Body of pancreas (tissue), 4 donors: Measurements from ENCODE around the gene RCN2.

Experiments
- POLR2A ChIP-seq, 3 donors: fragments of 450-650 bp; IDR thresholded peaks; one replicate each; pipeline ENCODE4 v1.6.1; 2016; ENCODE audit warnings: antibody characterized with exemption in 3 of 3, mild to moderate bottlenecking in 2 of 3
- TF ChIP-seq, protein P1 (sequence below), 7 experiments: fragments of 450-650 bp in 4 of 7; fragments of 200-600 bp in 3 of 7; sonication (generic) in 3 of 7; IDR thresholded peaks; one replicate each; pipeline ENCODE4 v1.5.1; 2016 to 2019; ENCODE audit warnings: antibody characterized with exemption in 7 of 7

- TF ChIP-seq, protein P1, sequence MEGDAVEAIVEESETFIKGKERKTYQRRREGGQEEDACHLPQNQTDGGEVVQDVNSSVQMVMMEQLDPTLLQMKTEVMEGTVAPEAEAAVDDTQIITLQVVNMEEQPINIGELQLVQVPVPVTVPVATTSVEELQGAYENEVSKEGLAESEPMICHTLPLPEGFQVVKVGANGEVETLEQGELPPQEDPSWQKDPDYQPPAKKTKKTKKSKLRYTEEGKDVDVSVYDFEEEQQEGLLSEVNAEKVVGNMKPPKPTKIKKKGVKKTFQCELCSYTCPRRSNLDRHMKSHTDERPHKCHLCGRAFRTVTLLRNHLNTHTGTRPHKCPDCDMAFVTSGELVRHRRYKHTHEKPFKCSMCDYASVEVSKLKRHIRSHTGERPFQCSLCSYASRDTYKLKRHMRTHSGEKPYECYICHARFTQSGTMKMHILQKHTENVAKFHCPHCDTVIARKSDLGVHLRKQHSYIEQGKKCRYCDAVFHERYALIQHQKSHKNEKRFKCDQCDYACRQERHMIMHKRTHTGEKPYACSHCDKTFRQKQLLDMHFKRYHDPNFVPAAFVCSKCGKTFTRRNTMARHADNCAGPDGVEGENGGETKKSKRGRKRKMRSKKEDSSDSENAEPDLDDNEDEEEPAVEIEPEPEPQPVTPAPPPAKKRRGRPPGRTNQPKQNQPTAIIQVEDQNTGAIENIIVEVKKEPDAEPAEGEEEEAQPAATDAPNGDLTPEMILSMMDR (IDR thresholded peaks at IDR 0.05) = no peak
- TF ChIP-seq POLR2A (IDR thresholded peaks at IDR 0.05) = no peak
Observed at GRCh38 chr15:76994001-76994400, 62.5 kb downstream of the RCN2 start.
